Measurements from ENCODE around the gene RPL39L.

RPL39L gene

DNA sequence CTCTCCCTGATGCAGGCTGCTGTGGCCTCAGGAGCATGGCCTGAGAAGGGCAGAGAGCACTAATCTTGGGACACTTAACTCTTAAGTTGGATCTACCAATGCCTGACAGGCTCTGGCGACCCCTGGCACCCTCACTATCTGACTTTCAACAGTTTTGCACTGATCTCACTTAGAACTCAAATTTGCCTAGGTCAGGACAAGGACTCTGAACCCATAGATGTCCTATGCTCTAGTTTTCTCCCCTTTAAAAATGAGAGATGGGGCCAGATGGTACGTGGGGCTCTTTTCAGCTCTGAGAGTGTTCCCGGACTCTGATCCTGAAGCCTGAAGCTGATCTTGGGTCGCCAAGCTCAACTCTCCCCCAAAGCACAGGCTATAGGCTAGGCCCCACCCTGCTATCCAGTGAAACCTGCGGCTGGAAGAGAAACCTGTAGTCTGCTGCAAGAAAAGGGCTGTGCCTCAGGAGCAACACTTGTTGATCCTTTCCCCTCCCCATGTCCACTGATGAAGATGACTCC, 65.7 kb downstream of the RPL39L start:
- Mint-ChIP-seq H3K9me3 (no peaks in the 10 kb centered on the region), H3K27me3 (ENCODE audit: low read depth) (no peaks in the 10 kb centered on the region), H3K27ac (no peak overlapping the region), H3K4me1 (ENCODE audit: low read depth) (peaks cover 7% of the 10 kb centered on the region), H3K36me3 (ENCODE audit: low read depth) (peaks cover 61% of the 10 kb centered on the region), H3K4me3 (no peak overlapping the region)

DNA sequence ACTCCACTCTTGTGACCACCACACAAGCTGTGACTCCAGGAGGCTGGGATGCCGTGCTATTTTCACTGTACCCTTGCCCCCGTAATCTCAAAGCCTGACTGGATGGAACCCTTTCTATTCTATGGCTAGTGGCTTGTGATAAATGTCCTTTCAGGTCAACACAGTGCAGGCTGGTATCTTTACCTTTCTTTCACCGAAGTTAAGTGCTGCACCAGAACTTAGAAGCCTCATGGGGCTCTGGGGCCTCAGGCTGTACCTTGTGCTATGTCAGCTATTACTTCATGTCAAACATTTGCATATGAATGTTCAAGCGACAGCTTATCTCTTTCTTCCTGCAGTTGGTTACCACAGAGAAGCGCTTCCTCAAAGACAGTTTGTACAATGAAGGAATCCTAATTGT, 66.8 kb downstream of the RPL39L start:
- H3K27me3 Mint-ChIP-seq (ENCODE audit: low read depth): no peaks in the 10 kb centered on the region

DNA sequence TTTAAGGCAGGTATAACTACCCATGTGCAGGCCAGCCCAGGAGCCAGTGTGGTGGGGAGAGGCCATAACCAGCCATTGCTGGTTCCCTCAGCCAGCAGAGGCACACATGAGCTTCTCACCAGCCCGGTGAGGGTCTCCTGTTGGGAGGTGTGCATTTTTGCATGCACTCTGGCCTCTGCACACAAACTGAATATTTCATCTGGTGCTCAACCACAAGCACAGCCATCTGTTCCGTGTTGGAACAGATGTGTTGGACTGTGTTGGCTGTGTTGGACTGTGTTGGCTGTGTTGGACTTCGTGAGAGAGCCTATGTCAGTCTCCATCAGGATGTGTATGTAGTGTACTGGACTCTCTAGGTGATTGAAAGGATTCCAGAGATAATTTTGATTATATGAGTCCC, 67.2 kb downstream of the RPL39L start:
- Mint-ChIP-seq H3K4me3 (no peak overlapping the region), H3K36me3 (ENCODE audit: low read depth) (peaks cover 49% of the 10 kb centered on the region), H3K9me3 (no peaks in the 10 kb centered on the region), H3K27ac (no peak overlapping the region), H3K4me1 (ENCODE audit: low read depth) (peaks cover 7% of the 10 kb centered on the region), H3K27me3 (ENCODE audit: low read depth) (no peaks in the 10 kb centered on the region)

More for the DNA sequence above, 66.8 kb downstream of the RPL39L start:
- peaks cover 52% of the 10 kb centered on the region for H3K36me3 Mint-ChIP-seq (ENCODE audit: low read depth)
- H3K4me1 Mint-ChIP-seq (ENCODE audit: low read depth): peaks cover 7% of the 10 kb centered on the region
- no peak overlapping the region for H3K27ac Mint-ChIP-seq
- no peak overlapping the region for H3K4me3 Mint-ChIP-seq
- no peaks in the 10 kb centered on the region for H3K9me3 Mint-ChIP-seq
